Suppressor macrophage treated with lipopolysaccharide for 1 hour (primary cell): Measurements from ENCODE around the gene HSPB6.

ENCODE experiments used
- DNase-seq, 3 donors: peaks; one replicate each; pipeline ENCODE4 v3.0.0-alpha.2; 2020 to 2022

The HSPB6 gene

GRCh38 chr19:35744430-35745327 is 12.2 kb downstream of the HSPB6 start:
- DNase-seq = peak; percentile 98

- no peak for DNase-seq
Observed at GRCh38 chr19:35743640-35744429, 13.0 kb downstream of the HSPB6 start.

GRCh38 chr19:35742121-35742724 is 14.6 kb downstream of the HSPB6 start, which contains the start of gene IGFLR1:
Gene IGFLR1, minus strand, starts transcription at chr19:35742452. Its CDS starts 1,272 bp downstream, at chr19:35741180.
- DNase-seq = peak; percentile 90 to 96 (median 94)

DNA sequence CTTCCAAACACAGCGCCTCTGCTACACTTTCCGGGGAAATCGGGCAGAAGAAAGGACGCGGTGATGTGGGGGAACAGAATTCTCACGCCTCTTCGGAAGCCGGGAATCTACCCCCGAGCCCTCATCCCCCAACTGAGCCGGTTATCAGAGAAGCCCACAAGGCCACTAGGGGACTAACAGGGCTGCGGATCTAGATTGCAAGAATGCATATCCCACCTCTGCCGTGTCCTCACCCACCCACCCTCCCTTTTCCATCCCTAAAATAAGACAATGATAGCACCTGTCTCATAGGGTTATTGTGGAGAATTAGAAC is 15.7 kb downstream of the HSPB6 start:
- DNase-seq = no peak

DNA sequence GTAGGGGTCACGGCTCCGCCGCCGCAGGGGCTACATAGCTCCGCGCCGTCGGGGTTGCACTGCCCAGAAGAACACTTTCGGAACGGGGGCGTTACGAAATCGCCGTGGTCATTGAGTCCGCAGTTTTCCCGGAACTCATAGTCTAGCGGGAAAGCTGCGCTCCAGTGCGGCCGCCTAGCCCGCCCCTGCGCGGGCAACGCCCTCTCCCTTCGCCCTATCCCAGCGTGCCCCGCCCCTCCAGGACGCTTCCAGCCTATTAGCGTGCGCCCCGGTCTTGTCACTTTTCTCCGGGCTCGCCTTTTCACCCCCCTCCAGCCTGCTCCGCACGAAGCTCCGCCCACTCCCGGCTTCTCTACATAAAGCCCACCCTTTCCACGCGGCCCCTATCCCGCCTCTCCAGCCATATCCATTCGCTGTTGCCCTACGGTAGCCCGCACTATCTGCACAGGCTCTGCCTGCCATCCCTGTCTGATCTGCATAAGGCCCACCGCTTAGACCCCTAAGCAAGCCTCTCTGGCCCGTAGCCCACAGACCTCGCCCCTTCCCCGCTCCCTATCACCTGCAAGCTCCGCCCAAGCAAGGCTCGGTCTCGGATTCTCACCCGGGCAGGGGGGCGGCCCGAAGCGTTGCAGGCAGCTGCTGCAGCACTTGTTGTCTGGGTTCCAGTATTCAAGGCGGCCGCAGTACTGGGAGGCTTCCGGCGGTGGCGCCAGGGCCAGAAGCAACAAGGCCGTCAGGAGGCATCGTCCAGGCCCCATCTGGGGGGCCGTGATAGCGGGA is 16.2 kb downstream of the HSPB6 start:
- DNase-seq = peak; percentile 99

DNA sequence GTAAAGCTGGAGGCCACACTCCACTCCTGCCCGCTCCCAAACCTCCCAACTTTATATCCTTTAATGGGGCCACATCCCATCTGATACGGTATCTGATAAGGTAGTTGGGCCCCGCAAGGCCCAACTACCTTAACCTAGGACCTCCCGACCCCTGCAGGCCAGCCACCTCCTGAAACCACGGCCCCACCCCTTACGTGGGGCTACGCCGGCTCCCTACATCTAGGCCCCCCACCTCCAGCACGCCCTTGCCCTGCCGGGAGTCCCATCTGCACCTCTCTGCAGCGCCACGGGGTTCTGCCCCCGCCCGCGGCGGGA is 16.8 kb downstream of the HSPB6 start:
- DNase-seq = no peak

DNA sequence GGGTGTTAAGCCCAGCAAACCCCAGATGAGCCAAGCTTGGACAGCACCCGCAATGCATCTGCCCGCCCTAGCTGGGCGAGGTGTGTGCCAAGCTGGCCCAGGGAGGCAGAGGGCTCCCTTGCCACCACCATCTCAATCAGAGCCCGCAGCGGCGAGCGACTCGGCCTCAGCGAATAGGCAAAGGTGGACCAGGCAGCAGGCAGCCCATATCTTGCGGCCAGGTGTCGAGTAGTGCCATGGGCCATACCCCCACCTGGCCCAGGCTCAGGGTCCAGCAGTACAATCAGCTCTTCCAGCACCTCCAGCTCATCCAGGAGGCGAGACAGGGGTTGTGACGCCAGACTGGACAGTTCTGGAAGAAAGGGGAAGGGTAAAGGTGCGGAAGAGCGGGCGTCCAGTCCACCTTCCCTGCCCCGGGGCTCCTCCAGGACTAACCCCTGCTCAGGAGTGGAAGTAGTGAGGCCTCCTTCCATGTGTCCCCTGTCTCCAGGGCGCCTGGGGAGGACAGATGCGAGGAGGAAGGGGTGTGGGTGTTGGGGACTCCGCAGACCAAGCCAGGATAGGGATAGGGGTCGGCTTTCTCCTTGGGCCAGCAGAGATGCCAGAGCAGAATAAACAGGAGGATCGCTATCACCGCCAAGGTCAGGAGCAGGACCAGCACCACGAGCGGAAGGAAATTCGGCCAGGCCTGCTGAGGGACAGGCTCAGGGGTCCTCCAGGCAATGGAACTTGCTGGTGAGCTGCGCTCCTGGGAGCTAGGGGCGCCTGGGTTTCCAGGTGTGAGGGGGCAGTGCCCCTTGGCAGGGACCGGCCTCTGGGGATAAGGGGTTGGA is 17.3 kb downstream of the HSPB6 start:
- DNase-seq = no peak

DNA sequence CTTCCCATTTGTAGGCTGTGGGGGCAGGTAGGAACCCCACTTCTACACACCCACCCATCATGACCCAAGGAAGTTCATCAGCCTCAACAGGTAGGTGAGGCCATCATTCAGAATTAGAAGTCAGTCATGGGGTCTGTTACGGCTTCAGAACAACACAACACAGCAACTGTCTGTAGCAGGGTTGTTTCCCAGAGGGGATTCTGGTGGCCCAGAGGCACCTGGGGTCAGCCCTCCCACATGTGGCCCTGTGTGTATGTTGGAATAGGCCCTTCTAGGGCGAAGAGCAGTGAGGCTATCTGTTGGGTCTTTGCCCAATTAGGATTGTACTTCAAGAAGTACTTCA is 18.0 kb downstream of the HSPB6 start:
- no peak for DNase-seq

DNA sequence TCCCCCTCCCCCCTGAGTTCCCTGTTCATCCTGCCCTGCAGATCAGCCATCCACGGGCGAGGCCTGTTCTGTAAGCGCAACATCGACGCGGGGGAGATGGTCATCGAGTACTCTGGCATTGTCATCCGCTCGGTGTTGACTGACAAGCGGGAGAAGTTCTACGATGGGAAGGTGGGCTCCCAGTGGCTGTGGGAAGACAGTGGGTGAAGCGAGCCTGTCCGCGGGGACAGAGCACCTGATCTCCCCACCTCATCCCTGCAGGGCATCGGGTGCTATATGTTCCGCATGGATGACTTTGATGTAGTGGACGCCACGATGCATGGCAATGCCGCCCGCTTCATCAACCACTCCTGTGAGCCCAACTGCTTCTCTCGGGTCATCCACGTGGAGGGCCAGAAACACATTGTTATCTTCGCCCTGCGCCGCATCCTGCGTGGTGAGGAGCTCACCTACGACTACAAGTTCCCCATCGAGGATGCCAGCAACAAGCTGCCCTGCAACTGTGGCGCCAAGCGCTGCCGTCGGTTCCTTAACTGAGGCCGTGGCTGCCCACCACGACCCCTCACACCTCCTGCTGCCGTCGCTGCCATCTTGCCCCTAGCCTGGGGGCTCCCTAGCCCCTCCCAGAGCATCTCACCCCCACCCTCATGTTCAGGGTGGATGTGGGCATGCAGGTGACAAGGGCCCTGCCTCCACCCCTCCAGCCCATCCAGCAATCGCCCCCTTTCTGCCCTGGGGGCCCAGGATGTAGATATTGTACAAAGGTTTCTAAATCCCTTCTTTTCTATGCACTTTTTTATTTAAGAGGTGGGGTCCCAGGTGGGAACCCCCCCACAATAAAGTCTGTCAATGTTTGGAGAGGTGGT is 18.6 kb downstream of the HSPB6 start:
- no peak for DNase-seq

GRCh38 chr19:35736913-35737886 is 19.6 kb downstream of the HSPB6 start:
- DNase-seq = no peak

DNA sequence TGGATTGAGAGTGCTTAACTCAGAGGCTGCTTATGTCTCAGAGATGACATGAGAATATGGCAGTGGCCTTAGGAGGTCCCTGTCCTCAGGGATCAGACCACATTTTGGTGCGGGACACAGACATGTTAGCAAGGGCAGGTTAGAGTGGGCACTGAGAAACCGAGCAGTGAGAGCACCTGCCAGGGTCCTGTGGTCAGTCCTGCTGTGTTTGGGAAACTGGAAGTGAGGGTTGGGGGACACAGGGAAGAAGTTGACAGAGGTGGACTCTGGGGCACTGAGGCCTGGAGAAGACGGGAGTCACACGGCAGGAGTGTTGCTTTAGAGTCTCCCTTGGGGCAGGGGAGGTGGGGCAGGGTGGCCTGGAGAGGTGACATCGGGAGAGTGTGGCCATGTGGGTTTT is 21.9 kb downstream of the HSPB6 start:
- no peak for DNase-seq

GRCh38 chr19:35734273-35734672 is 22.6 kb downstream of the HSPB6 start:
- DNase-seq = no peak

DNA sequence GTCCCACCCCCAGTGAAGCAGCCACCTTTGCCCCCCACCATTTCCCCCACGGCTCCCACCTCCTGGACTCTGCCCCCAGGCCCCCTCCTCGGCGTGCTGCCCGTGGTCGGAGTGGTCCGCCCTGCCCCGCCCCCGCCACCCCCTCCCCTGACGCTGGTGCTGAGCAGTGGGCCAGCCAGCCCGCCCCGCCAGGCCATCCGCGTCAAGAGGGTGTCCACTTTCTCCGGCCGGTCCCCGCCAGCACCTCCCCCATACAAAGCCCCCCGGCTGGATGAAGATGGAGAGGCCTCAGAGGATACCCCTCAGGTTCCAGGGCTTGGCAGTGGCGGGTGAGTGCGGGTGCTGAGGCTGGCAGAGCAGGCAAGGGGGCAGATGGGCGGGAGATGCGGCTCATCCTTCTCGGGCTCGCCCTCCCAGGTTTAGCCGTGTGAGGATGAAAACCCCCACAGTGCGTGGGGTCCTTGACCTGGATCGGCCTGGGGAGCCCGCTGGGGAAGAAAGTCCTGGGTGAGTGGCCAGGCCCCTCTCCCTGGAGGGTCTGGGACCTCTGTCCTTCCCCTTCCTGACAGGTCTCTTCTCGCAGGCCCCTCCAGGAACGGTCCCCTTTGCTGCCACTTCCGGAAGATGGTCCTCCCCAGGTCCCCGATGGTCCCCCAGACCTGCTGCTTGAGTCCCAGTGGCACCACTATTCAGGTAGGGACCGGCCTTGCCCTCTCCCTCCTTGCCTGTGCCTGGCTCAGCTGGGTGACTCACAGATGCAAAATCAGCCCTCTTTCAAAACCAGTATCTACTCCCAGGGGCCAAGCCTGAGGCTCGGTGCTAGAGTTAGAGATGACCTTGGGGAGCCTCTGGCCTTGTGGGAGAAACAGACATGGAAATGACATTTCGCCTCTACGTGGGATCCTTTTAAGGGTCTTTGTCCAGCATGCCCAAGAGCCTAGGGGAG is 23.4 kb downstream of the HSPB6 start:
- DNase-seq = no peak

GRCh38 chr19:35732540-35733179 is 24.2 kb downstream of the HSPB6 start:
- no peak for DNase-seq

GRCh38 chr19:35731779-35732405 is 24.9 kb downstream of the HSPB6 start:
- no peak for DNase-seq

- DNase-seq = no peak
Observed at GRCh38 chr19:35731353-35731752, 25.5 kb downstream of the HSPB6 start.

GRCh38 chr19:35730326-35730725 is 26.5 kb downstream of the HSPB6 start:
- no peak for DNase-seq

DNA sequence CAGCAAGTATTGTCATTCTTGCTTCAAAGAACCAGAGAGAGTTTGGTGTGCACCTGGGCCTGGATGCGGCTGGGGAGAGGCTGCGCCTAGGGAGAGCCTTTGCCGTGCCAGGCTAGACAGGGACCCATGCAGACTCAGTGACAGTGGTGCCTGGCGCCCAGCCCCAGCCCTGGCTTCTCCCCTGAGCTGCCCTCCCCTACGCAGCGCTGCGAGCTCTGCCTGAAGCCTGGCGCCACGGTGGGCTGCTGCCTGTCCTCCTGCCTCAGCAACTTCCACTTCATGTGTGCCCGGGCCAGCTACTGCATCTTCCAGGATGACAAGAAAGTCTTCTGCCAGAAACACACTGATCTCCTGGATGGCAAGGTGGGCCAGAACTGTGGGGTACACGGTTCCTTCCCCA is 27.1 kb downstream of the HSPB6 start:
- no peak for DNase-seq
